Measurements from ENCODE around the gene TARP.

Gene TARP

DNA sequence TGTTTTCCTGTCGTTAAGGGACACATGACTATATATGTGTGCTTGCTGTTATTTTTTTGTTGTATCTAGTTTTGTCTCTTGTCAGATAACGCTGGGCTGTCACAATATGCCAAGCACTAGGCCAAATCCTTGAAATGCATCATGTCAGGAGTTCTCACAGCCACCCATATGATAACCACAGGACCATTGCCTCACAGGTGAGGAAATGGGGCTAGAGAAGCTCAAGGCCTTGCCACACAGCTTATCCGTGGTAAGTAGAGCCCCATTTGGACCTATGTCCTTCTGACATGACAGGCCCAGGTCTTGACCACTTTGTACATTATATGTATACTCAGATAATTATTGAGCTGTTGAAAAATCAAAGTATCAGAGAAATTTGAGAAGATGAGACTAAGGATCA, 42.0 kb upstream of the TARP start:
- H2BK15ac ChIP-seq (ENCODE audit: low read depth, low read length): no peak overlapping the region
- H3K18ac ChIP-seq (ENCODE audit: low read depth, low read length): no peak overlapping the region
- no peak overlapping the region for H3K4ac ChIP-seq (ENCODE audit: low read depth, low read length)
- H2BK5ac ChIP-seq (ENCODE audit: low read depth, low read length, poor library complexity, severe bottlenecking): no peak overlapping the region
- no peaks in the 10 kb centered on the region for H3K9me3 ChIP-seq (ENCODE audit: control insufficient read depth, insufficient read depth, low read length)
- no peak for DNase-seq
- H3K23ac ChIP-seq (ENCODE audit: low read depth, low read length): no peak overlapping the region
- intact Hi-C loops (cut with micrococcal nuclease) (no loop called here), dilution Hi-C loops (cut with HindIII; ENCODE audit: low sequenced_read_pairs, unreplicated experiment) (no loop called here), in situ Hi-C loops (cut with MboI; ENCODE audit: low sequenced_read_pairs) (no loop called here)
- H3K9me1 ChIP-seq (ENCODE audit: insufficient read depth, low read length): peaks cover 8% of the 10 kb centered on the region; the same call in 1 of the 2 replicates
- POLR2A ChIA-PET (ENCODE audit: unreplicated experiment): no interaction called here
- H3K27me3 ChIP-seq (ENCODE audit: control insufficient read depth, insufficient read depth, low read length): peaks cover 12% of the 10 kb centered on the region
- no peaks in the 10 kb centered on the region for H4K20me1 ChIP-seq (ENCODE audit: insufficient read depth, low read length)
- no peak overlapping the region for H4K8ac ChIP-seq (ENCODE audit: low read depth in 2 of 2, low read length in 2 of 2)
- no peaks in the 10 kb centered on the region for H3K79me1 ChIP-seq (ENCODE audit: low read depth in 1 of 2, low read length in 2 of 2)
- peaks cover 4% of the 10 kb centered on the region; the same call in 1 of the 2 replicates for H3K4me1 ChIP-seq (ENCODE audit: control insufficient read depth, insufficient read depth, low read length)
- no peak overlapping the region for H3K9ac ChIP-seq (ENCODE audit: low read depth, low read length)
- no peak overlapping the region for H4K91ac ChIP-seq (ENCODE audit: insufficient read depth, low read depth, low read length)
- H3K27ac ChIP-seq (ENCODE audit: insufficient read depth, low read length): no peak overlapping the region
- H4K5ac ChIP-seq (ENCODE audit: low read depth, low read length): no peak overlapping the region
- no peak overlapping the region for H3K56ac ChIP-seq (ENCODE audit: extremely low read depth, insufficient read depth, low read length)
- no peak overlapping the region for H3K4me2 ChIP-seq (ENCODE audit: low read depth, low read length)
- ATAC-seq (ENCODE audit: low read depth): no peak
- H2BK20ac ChIP-seq (ENCODE audit: low read depth, low read length): no peak overlapping the region
- H2AFZ ChIP-seq (replicated peaks; ENCODE audit: low read length, poor library complexity): no peak overlapping the region
- H2AK5ac ChIP-seq (ENCODE audit: low read depth, low read length): no peak overlapping the region
- TF ChIP-seq RAD21 (IDR thresholded peaks at IDR 0.05; ENCODE audit: low read length): no peak
- no peak for TF ChIP-seq RCOR1 (IDR thresholded peaks at IDR 0.05; ENCODE audit: insufficient replicate concordance, low read length)
- TF ChIP-seq MAFK (IDR thresholded peaks at IDR 0.05; ENCODE audit: low read depth, low read length): no peak
- TF ChIP-seq FOS (IDR thresholded peaks at IDR 0.05; ENCODE audit: low read depth, low read length): no peak
- TF ChIP-seq, protein P1, sequence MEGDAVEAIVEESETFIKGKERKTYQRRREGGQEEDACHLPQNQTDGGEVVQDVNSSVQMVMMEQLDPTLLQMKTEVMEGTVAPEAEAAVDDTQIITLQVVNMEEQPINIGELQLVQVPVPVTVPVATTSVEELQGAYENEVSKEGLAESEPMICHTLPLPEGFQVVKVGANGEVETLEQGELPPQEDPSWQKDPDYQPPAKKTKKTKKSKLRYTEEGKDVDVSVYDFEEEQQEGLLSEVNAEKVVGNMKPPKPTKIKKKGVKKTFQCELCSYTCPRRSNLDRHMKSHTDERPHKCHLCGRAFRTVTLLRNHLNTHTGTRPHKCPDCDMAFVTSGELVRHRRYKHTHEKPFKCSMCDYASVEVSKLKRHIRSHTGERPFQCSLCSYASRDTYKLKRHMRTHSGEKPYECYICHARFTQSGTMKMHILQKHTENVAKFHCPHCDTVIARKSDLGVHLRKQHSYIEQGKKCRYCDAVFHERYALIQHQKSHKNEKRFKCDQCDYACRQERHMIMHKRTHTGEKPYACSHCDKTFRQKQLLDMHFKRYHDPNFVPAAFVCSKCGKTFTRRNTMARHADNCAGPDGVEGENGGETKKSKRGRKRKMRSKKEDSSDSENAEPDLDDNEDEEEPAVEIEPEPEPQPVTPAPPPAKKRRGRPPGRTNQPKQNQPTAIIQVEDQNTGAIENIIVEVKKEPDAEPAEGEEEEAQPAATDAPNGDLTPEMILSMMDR (conservative IDR thresholded peaks at IDR 0.05; ENCODE audit: low read depth, low read length): no peak
- TF ChIP-seq CHD1 (IDR thresholded peaks at IDR 0.05; ENCODE audit: low read depth, low read length): no peak
- TF ChIP-seq BHLHE40 (IDR thresholded peaks at IDR 0.05; ENCODE audit: low read depth, low read length): no peak
- TF ChIP-seq, protein P2, sequence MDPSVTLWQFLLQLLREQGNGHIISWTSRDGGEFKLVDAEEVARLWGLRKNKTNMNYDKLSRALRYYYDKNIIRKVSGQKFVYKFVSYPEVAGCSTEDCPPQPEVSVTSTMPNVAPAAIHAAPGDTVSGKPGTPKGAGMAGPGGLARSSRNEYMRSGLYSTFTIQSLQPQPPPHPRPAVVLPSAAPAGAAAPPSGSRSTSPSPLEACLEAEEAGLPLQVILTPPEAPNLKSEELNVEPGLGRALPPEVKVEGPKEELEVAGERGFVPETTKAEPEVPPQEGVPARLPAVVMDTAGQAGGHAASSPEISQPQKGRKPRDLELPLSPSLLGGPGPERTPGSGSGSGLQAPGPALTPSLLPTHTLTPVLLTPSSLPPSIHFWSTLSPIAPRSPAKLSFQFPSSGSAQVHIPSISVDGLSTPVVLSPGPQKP (IDR thresholded peaks at IDR 0.05; ENCODE audit: borderline replicate concordance, low read depth, low read length): no peak
- TF ChIP-seq CEBPB (IDR thresholded peaks at IDR 0.05; ENCODE audit: low read depth, low read length): no peak
- TF ChIP-seq, protein P3, sequence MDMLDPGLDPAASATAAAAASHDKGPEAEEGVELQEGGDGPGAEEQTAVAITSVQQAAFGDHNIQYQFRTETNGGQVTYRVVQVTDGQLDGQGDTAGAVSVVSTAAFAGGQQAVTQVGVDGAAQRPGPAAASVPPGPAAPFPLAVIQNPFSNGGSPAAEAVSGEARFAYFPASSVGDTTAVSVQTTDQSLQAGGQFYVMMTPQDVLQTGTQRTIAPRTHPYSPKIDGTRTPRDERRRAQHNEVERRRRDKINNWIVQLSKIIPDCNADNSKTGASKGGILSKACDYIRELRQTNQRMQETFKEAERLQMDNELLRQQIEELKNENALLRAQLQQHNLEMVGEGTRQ (IDR thresholded peaks at IDR 0.05; ENCODE audit: low read depth, low read length): no peak
- TF ChIP-seq SMC3 (IDR thresholded peaks at IDR 0.05; ENCODE audit: low read depth, low read length): no peak
- TF ChIP-seq NFE2L2 (IDR thresholded peaks at IDR 0.05; ENCODE audit: low read depth, low read length): no peak
- no peak for TF ChIP-seq MAZ (IDR thresholded peaks at IDR 0.05; ENCODE audit: borderline replicate concordance, low read depth, low read length)
- no peak overlapping the region for H2AK9ac ChIP-seq (replicated peaks; ENCODE audit: low read depth, low read length, poor library complexity)
- H2BK120ac ChIP-seq (ENCODE audit: low read depth, low read length): no peak overlapping the region
- CTCF ChIA-PET: interaction anchor here (1.0 kb wide), 1 partner anchor 100 kb away, joined by 4 read pairs; no protein-coding TSS in a partner anchor
- H3K36me3 ChIP-seq (ENCODE audit: control insufficient read depth, insufficient read depth, low read length): no peaks in the 10 kb centered on the region
- WGBS, 2 experiments (ENCODE audit: extremely low coverage in 2 of 2, insufficient read length in 1 of 2): no CpG with 5 or more reads among the region's 3 CpGs
- no peak overlapping the region for H3K4me3 ChIP-seq (ENCODE audit: insufficient read depth, low read depth, low read length)
- H3K14ac ChIP-seq (replicated peaks; ENCODE audit: low read depth, low read length): no peak overlapping the region
- BruUV-seq (replicated peaks): no TSS peak
